ENCODE results near the gene DAPK1.
"Not testable (repeated sequence)": the region's sequence is repeated elsewhere in the genome, so short reads cannot be mapped to it uniquely, and the experiment has no call there.

DNA sequence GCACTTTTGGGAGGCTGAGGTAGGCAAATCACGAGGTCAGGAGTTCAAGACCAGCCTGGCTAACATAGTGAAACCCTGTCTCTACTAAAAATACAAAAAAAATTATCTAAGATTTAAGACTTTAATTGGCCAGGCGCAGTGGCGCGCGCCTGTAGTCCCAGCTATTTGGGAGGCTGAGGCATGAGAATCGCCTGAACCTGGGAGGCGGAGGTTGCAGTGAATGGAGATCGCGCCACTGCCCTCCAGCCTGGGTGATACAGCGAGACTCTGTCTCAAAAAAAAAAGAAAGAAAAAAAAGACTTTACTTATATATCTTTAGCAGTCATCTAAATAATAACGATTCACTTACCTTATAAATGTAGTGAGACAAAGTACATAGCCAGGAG, 3.6 kb downstream of the DAPK1 start:
- TF ChIP-seq, protein P1, sequence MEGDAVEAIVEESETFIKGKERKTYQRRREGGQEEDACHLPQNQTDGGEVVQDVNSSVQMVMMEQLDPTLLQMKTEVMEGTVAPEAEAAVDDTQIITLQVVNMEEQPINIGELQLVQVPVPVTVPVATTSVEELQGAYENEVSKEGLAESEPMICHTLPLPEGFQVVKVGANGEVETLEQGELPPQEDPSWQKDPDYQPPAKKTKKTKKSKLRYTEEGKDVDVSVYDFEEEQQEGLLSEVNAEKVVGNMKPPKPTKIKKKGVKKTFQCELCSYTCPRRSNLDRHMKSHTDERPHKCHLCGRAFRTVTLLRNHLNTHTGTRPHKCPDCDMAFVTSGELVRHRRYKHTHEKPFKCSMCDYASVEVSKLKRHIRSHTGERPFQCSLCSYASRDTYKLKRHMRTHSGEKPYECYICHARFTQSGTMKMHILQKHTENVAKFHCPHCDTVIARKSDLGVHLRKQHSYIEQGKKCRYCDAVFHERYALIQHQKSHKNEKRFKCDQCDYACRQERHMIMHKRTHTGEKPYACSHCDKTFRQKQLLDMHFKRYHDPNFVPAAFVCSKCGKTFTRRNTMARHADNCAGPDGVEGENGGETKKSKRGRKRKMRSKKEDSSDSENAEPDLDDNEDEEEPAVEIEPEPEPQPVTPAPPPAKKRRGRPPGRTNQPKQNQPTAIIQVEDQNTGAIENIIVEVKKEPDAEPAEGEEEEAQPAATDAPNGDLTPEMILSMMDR (IDR thresholded peaks at IDR 0.05), result not testable (repeated sequence)
- not testable (repeated sequence) for TF ChIP-seq POLR2AphosphoS5, POLR2A, EP300 (IDR thresholded peaks at IDR 0.05)

Measured in stomach (tissue), 4 donors.